ENCODE results near the gene TEN1. TPM values are rescaled to one million over a fixed set of nuclear protein-coding genes. Genes with fewer than 3 reads are reported as not detected.
A peak's percentile ranks its signal among the peaks of the same experiment; 100 is the strongest.

Gene TEN1
- total and polyA plus RNA-seq, 2 of the 13 experiments (the other 11 are each of a cell fraction or from before 2014, with no cell fraction given), result 18.0 to 21.3 TPM

GRCh38 chr17:75976175-75976848 is 2.7 kb upstream of the TEN1 start (continued):
- TF ChIP-seq PRDM10 (CRISPR knock-in tag; IDR thresholded peaks at IDR 0.05; ENCODE audit: low read depth), result 0 out of 2 replicates have a peak, but pooled peaks have one; percentile 64
- TF ChIP-seq ELF3 (CRISPR knock-in tag; IDR thresholded peaks at IDR 0.05), result no peak
- TF ChIP-seq RCOR2 (CRISPR knock-in tag; IDR thresholded peaks at IDR 0.05), result 0 out of 2 replicates have a peak, but pooled peaks have one; percentile 10
- no peak for TF ChIP-seq SUZ12 (IDR thresholded peaks at IDR 0.05; ENCODE audit: low read depth, low read length)
- no peak for TF ChIP-seq CSRNP2 (CRISPR knock-in tag; conservative IDR thresholded peaks at IDR 0.05; ENCODE audit: low read depth)
- no peak for TF ChIP-seq ZEB1 (IDR thresholded peaks at IDR 0.05; ENCODE audit: insufficient replicate concordance, low read depth)
- TF ChIP-seq PRDM15 (CRISPR knock-in tag; IDR thresholded peaks at IDR 0.05), result no peak
- no peak for TF ChIP-seq MLXIP (CRISPR knock-in tag; IDR thresholded peaks at IDR 0.05; ENCODE audit: borderline replicate concordance)
- TF ChIP-seq TCF7L2 (IDR thresholded peaks at IDR 0.05; ENCODE audit: low read depth, low read length), result no peak
- TF ChIP-seq ZNF749 (CRISPR knock-in tag; IDR thresholded peaks at IDR 0.05; ENCODE audit: borderline replicate concordance), result no peak
- peak; percentile 30; the same call in 1 of the 2 replicates for TF ChIP-seq ZNF44 (CRISPR knock-in tag; IDR thresholded peaks at IDR 0.05)
- TF ChIP-seq ZNF34 (CRISPR knock-in tag; IDR thresholded peaks at IDR 0.05; ENCODE audit: borderline replicate concordance), result no peak
- TF ChIP-seq ZNF3 (CRISPR knock-in tag; IDR thresholded peaks at IDR 0.05), result no peak
- TF ChIP-seq CREB1 (IDR thresholded peaks at IDR 0.05), result peak; percentile 76
- TF ChIP-seq CREB1 (CRISPR knock-in tag; IDR thresholded peaks at IDR 0.05), result peak; percentile 83
- no peak for TF ChIP-seq HNRNPK (IDR thresholded peaks at IDR 0.05; ENCODE audit: low read depth, low read length, poor library complexity, severe bottlenecking)

Measured in HepG2 (cell line).